GM13976 (cell line): ENCODE data around the gene IER5L.
A peak's percentile ranks its signal among the peaks of the same experiment; 100 is the strongest.

Experiments used
- DNase-seq: peaks from one replicate; pipeline ENCODE4 v3.0.0; 2012; ENCODE audit warnings: low spot score
- CTCF ChIP-seq: IDR thresholded peaks from 2 replicates; pipeline ENCODE4 v1.5.1; 2012; ENCODE audit warnings: borderline replicate concordance, mild to moderate bottlenecking; ENCODE audit not compliant: insufficient read depth; ENCODE audit errors: extremely low read depth, missing control alignments, control extremely low read depth
- in situ Hi-C: fragments of 300-500 bp; cut with MboI; formaldehyde crosslinking; loops from one replicate; pipeline ENCODE4 v1.12.0; 2022; ENCODE audit warnings: low sequenced_read_pairs, mixed read lengths, inconsistent platforms; ENCODE audit not compliant: unreplicated experiment

The IER5L gene

DNA sequence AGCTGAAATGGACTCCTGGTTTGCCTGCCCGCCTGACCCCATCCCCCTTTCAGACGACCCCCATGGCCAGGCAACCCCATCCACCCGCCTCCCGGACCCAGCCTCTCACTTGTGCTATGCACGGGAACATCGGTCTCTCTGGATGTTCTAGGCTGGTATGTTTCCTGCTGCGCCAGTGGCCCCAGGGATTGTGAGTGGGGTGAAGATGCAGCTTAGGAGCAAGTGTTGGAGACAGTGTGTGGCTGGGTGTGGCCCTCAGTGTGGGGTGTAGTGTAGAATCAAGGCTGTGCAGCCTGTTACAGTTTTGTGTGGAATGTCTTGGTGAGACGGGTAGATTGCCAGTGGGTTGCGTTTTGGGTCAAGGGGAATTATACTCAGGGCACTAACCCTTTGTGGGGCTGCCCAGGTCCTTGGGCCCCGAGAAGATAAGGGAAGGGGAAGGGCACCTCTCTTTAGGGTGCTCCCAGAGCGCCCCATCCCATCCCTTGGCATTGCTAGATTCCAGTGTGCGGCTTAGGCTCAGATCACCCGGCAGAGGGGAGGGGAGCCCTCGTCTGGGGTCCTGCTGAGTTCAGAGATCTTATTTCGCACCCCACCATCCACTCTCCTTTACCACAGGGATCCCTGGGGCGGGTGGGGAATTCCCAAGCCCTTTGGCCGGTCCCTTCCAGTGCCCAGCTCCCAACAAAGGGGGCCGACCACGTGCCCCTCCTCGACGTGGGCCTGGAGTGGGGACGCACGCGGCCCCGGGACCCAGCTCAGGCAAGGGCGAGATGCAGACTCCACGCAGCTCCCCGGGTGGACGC, 4.6 kb downstream of the IER5L start:
- peak; percentile 41 for DNase-seq
- in situ Hi-C loops = no loop called here
- TF ChIP-seq CTCF = no peak

- TF ChIP-seq CTCF = no peak
- in situ Hi-C loops = no loop called here
- peak; percentile 20 for DNase-seq
Measured at GRCh38 chr9:129172816-129173215, 5.2 kb downstream of the IER5L start.

DNA sequence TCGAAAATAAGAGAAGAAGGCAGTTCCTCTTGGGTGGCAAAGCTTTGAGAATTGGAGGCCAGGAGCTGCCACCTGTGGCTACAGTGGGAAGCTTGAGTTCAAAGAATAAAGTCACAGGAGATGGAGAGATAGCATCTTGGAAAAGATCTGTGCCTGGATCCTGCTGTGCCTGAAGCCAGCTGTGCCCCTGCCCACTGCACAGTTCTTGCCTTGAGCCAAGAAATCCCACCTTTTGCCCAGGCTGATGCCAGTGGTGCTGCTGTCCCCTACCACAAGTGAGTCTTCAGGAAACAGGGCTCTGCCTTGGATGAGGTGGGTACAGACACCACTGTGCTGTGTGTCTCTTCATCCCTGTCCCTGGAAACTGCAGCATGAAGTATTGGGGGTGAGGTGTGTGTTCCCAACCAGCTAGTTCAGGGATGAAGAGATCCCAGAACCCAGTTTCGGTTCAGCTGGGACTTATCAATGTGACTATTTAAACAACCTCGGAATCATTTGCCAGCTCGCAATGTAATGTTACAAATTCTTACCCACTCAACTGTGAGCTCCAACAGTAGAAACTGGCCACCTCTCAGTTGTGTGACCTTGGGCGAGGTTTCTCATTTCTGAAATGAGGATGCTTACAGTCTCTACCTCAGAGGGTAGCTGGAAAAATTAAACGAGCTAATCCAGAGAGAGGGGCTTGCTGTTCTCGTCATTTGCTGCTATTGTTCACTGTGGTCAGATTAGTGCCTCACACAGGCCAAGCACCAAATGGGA, 5.9 kb downstream of the IER5L start:
- no peak for DNase-seq
- no peak for TF ChIP-seq CTCF
- in situ Hi-C loops = no loop called here

DNA sequence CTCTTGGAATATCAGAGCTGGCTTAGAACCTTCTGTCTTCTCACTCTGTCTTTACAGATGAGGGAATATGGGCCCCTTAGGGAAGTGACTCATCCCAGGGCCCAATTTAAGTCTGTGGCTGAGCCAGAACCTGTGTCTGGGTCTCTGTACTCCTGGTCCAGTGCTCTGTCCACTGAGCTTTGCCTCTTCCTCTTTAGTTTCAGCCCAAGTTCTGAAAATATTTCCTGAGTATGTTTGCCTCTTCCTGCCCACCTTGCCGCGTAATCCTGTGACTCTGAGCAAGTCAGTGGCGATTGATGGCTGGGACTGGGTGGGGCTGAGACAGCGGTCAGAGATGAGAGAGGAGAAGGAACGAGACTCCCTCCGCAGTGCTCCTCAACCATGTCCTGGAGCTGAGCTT, 7.8 kb downstream of the IER5L start:
- no peak for TF ChIP-seq CTCF
- in situ Hi-C loops = no loop called here
- no peak for DNase-seq

DNA sequence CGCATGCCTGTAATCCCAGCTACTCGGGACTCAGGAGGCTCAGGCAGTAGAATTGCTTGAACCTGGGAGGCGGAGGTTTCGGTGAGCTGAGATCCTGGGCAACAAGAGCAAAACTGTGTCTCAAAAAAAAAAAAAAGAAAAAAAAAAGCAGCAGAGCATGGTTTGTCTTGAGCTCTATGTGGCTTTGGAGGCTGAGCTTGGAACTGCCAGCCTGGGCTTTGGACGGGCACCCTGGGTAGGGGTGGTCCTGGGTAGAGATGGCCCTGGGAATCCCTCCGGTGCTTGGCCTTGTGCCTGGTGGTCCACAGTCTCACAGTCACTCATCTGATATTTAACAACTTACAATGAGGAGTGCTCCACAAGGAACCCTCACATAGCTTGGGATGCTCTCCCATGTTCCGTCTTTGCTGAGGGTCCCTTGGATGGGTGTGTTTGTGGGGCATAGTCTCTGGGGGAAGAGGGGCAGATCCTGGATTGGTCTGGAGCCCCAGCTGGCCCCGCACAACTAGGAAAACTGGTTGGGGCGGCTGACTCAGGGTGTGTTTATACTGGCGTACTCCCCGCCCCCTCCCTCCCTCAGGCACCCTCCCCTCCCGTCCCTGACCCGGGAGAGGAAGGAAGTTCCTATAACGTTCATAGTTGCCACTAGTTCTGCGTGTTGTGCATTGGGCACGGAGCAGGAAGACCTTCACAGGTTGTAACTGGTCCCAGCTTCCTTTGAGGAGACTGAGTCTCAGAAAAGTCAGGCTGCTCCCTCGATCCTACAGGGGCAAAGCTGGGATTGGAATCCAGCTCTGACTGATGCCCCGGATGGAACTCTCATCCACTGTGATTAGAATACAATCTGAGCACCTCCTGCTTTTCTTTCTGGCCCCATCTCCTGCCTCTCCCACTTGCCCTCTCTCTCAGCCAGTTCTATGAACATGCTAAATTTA, 11.2 kb downstream of the IER5L start:
- no peak for TF ChIP-seq CTCF
- no peak for DNase-seq
- in situ Hi-C loops = no loop called here

GRCh38 chr9:129165198-129165597, 12.9 kb downstream of the IER5L start:
- in situ Hi-C loops = no loop called here

More at GRCh38 chr9:129165198-129165597, 12.9 kb downstream of the IER5L start:
- TF ChIP-seq CTCF = no peak
- no peak for DNase-seq
